ENCODE data around the gene PAAF1.
A peak's percentile ranks its signal among the peaks of the same experiment; 100 is the strongest.

The PAAF1 gene

DNA sequence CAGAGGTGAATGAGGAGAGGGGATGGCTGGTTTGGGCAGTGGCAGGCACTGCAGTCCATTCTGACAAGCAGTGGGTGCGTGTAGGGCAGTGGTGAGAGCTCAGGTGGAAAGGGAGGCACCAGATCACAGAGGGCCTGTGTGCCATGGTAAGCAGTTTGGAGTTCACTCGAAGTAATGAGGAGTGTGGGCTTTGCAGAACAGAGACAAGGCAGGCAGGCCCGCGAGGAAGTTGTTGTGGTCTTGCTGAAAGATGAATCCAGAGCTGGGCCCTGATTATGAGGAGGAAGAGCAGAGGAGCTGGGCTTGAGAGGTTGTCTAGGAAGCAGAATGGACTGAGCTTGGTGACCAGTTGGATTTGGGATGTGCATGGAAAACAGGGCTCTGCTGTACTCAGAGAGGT, 72.4 kb downstream of the PAAF1 start:
- no peak for DNase-seq

DNA sequence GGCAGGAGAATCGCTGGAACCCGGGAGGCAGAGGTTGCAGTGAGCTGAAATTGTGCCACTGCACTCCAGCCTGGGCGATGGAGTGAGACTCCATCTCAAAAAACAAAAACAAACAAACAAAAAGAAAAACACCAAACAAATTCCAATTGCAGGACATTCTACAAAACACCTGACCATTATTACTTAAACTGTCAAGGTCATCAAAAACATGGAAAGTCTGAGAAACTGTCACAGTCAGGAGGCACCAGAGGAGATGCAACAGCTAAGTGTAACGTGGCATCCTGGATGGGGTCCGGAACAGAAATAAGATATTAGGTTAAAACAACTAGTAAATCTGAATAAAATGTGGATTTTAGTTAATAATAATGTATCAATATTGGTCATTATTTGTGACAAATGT, 73.1 kb downstream of the PAAF1 start:
- DNase-seq, result no peak

DNA sequence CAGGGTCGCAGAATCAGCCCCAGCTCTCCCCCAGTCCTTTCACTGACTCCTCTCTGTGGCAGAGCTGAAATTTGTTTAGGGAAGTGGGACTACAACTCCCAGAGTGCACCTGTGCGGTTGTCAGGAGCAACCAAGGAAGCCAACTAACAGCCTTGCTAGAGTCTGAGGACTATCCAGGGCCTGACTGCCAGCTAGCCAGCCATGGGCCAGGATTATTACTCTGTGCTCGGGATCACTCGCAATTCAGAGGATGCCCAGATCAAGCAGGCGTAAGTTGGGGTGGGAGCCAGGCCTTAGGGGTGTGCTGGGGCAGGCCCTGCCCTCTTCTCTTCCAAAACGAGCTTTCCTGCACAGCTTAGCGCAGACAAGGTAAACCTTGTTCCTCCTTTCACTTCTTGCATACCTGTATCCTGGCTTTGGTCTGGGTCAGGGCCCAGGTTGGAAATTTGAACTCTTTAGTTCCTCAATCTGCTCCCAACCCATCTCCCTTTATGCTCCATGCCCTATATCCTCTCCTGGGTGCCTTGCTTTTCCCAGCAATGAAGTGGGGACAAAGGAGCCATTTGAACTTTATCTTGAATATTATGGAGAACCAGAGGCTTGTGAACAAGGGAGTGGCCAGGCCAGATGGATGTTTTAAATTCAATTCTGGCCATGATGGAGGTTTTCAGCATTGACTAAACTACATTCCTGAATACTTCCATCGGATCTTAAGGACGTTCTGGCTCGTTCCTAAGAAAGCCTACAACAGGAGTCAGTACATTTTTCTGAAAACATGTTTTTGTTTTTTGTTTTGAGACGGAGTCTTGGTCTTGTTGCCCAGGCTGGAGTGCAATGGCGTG, 74.3 kb downstream of the PAAF1 start, which contains the start of gene DNAJB13:
Gene DNAJB13, plus strand, starts transcription at position 158 of the 842 bp plus-strand sequence. Its CDS starts 44 bp downstream, at position 202.
- DNase-seq, result peak; percentile 38

DNA sequence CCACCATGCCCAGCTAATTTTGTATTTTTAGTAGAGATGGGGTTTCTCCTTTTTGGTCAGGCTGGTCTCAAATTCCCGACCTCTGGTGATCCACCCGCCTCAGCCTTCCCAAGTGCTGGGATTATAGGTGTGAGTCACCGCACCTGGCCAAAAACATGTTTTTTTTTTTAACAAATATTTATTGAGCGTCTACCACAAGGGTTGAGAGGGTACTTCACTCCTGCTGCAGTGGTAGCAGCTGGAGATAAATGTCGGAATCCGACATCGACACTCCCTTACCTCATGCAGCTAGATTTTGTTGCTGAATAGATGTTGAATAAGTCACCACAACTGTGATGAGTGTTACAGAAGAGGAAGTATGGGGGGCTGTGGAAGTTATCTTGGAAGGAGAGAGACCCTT, 75.0 kb downstream of the PAAF1 start:
- no peak for DNase-seq

DNA sequence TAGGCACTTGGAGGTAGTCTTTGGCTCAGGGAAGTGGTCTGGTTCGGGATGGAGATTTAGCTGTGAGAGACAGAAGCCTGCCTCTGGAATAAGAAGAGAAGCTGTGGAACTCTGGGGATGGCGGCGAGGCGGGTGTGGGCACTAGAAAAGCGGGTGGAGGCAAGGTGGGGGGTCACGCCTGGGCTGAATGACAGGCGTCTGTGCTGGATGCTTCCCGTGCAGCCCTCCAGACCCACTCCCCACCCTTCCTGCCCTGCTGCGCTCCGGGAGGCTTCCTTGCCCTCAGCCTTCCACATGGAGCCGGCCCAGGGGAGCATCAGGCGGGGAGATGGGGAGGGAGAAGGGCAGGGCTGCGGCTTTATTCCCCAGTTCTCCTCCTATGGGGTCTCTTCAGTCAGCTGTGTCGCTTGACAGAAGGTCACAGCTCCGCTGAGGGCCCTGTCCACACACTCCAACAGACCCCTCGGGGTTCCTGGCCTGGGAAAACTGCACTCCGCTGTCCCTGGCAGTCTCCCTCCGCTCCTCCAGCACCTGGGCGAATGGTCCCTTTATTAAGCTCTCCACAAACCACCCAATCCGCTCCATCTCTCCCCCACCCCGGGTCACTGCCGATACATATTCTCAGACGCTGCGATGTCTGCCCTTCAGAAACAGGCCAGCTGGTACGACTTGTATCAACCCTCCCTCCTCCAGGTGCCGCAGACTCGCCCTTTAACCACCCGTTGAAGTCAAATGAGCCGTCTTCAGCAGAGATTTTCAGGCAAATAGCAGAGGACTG, 80.3 kb downstream of the PAAF1 start:
- no peak for DNase-seq

DNA sequence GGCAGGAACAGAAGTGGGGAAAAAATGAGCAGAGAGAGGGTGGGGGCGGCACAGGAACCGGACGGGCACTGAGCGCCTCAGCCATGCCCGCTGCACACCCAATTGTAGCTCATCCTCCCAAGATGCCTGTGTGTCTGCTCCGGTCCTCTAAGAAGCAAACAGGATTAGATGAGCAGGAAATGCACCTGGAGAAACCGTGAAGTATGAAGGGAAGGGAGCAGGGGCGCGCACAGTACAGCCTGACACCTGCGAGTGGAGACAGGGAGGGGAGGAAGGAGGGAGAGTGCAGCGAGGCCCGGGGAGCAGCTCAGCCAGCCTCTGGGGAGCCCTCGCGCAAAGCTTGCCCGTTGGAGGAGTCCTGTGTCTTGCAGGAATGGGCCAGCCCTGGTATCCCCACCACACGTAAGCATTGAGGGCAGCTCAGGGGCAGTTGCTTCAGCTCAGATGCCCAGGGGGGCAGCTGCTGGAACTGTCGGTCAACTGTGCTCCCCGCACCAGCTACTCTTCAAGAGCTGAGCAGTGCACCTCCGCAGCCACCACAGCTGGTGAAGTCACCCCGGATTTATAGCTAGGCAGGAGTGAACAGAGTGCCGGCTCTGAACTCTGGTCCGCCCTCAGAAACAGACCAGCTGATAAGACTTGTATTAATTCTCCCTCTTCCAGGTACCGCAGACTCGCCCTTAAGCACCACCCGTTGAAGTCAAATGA, 81.0 kb downstream of the PAAF1 start:
- DNase-seq, result no peak

DNA sequence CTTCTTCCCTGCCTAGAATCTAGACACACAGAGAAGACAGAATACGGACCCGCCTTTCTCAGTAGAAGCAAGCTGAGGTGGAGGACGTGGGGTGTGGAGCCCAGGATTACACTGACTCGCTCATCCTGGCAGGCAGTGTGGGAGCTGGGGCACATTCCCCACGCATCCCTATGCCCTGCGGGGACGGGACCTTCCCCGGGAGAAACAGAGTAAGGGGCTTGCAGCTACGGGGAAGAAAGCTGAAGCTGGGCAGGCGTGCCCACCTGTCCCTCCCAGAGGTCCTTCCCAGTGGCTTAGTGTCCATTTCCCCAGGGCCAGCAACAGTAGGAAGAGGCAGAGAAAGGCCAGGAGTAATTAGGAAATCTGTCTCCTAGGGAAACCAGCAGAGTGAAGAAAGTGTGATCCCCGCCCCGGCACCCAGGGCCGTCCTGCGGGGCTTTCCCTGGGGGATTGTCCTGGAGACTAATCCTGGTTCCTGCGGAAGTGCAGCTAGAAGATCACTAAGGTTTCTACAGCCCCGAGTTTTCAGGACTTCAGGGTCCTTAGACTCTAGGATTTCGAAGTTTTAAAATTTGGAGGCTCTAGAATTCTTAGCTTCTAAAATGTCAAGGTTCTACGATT, 81.8 kb downstream of the PAAF1 start:
- DNase-seq, result no peak

DNA sequence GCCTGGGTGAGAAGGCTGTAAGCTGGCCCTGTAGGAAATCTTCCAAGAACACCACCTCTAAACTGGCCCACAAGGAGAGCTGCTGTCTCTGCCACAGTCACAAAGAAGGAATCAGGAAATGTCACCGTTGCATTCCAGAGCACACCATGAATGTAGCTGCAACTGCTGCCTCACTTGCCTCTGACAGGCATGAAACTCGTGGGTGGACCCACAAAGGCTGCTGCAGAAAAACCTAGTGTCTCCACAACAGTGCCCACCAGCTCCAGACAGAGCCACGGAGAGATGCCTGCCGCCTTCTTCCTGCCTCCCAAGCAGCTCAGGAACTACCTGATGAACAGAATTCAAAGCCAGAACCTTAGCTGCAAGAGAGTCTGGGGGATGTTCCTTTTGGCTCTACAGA, 84.5 kb downstream of the PAAF1 start:
- DNase-seq, result peak; percentile 50

DNA sequence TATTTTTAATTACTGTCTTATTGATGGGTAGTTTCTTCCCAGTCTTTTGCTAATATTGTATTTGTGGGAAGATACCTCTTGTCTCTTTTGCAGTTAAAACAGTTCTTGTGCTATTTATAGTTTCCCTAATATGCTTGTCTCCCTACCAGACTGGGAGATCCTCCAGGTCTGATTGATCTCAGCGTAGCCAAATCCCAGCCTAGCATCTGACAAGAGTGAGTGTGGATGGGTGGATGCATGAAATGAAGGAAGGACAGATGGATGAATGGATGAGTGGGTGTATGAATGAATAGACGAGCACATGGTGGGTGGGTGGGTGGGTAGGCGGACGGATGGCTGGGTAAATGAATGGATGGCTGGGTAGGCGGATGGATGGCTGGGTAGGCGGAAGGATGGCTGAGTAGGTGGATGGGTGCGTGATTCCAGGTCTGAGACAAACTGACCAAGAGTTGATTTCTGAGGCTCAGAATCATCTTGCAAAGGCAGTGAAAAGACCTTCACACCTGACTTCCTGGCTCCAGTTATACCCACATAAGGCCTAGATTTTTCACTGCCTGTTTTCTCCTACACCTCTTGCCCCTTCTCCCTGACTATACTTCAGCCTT, 85.4 kb downstream of the PAAF1 start:
- DNase-seq, result no peak

DNA sequence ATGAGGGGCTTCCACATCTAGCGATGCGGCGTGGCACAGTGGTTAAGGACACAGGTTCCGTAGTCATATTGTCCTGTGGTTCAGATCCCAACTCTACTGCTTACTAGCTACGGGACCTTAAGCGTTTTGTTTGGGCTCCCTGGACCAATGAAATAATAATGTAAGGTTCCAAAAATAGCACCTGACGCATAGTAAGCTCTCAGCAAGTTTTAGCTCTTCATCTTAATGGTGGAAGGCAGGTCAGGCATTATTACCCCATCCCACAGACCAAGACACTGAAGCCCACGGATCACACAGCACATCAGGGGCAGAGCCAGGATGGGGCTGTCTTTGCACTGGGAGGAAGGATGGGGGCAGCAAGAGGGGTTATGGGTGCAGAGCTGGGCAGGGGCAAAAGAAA, 87.1 kb downstream of the PAAF1 start:
- DNase-seq, result no peak

DNA sequence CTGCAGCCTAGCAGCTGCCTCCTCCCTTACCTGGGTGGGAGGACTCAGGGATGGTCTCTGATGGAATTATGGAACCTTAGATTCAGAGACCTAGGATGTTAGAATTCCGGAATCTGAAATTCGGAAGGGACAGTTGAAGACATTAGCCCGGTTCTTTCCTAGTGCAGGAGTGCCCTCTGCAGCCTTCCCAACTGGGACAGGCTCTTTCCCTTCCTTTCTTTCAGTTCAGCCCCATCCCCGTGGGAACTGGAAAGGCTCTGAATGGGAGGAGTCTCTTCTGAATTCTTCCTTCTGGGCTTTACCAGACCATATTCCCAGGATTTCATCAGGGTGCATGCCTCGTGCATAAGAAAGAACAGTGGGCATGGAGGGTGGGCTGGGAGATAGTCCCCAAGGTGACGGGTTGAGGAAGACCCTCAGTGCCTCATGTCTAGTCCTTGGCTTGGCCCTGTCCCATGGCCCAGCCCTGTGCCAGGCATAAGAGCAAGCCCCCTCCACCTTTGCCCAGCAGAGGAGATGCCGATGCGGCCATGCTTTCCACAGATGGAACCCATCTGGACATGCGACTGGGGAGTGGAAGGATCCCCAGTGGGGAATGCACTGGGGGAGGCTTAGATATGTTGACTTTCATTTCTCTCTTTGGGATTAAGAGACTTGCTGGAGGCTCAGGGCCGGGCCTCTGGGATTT, 88.4 kb downstream of the PAAF1 start:
- peak; percentile 62 for DNase-seq

DNA sequence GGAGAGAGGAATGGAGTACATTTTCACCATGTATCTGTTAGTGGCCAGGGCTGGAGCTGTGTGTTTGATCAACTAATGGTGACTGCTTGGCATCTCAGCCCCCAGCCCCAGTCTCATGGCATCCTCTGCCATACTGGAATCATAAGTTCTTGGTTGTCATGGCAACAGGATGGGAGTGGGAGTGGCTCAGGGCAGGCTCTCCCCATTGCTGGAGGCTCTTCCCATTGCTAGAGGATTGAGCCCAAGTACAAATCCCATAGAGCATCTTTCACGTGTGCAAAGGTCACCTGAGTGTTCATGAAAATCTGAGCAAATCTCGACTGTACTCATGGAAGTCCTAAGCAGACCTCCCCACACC, 88.9 kb downstream of the PAAF1 start:
- DNase-seq, result no peak

DNA sequence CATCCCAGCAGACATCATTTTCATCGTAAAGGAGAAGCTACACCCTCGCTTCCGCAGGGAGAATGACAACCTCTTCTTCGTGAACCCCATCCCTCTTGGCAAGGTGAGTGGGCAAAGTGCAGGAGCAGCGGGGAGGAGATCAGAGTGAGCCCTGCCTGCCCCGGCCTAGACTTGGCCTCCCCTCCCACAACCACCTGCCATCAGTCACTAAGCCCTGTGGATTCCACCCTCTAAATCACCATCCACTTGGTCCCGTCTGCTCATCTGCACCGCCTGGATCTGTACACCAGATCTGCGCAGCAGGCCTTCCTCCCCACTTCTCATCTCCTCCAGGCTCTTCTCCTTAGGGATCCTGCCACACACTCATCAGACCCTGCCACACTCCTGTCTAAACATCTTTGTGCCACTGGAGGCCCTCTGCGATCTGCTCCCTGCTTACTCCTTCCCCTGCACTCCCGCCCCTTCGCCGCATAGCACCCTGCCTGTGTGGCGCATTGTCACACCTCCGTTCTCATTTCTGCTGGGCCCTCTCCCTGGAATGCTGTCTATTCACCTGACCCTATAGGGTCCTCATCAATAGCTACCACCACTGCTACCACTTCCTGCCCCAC, 91.7 kb downstream of the PAAF1 start:
- no peak for DNase-seq

DNA sequence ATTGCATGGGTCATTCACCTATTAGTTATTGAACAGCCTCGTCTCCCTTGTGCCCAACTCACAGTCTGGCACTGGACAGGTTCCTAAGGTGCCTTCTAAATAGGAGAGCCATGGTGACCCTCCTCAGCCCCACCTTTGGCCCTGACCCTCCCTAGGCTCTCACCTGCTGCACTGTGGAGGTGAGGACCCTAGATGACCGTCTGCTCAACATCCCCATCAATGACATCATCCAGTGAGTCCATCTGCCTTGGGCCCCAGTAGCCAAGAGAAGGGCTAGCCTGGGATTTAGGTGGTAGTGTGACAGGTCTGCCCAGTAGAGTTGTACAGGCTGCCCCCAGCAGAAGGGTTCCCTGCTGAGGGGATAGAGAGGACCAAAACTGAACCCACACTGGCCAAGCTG, 92.3 kb downstream of the PAAF1 start:
- no peak for DNase-seq

DNA sequence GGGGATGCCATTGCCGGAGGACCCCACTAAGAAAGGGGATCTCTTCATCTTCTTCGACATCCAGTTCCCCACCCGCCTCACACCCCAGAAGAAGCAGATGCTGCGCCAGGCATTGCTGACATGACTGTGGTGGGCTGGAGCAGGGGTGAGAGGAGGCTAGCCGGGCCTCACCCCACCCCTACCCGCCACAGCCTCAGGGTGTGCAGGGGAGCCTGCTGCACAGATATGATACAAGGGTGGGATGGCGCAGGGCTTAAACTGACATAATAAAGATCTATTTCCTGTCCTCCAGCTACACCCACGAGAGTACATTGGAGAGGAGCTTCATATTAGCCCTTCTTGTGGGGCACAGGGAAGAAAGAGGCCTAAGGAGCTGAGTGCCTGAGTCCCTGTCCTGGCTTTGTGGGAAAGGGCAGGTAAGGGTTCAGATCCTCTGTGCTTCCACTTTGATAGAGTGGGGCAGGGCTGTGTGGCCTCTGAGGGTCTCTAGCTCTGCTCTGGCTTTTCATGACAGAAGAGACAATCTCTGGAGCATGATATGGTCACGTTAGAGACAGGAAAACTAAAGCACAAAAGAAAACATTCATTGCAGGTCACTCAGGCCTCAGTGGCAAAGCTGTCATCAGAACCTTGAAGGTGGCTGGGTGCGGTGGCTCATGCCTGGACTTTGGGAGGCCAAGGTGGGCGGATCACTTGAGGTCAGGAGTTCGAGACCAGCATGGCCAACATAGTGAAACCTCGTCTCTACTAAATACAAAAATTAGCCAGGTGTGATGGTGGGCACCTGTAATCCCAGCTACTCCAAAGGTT, 93.4 kb downstream of the PAAF1 start:
- DNase-seq, result no peak

DNA sequence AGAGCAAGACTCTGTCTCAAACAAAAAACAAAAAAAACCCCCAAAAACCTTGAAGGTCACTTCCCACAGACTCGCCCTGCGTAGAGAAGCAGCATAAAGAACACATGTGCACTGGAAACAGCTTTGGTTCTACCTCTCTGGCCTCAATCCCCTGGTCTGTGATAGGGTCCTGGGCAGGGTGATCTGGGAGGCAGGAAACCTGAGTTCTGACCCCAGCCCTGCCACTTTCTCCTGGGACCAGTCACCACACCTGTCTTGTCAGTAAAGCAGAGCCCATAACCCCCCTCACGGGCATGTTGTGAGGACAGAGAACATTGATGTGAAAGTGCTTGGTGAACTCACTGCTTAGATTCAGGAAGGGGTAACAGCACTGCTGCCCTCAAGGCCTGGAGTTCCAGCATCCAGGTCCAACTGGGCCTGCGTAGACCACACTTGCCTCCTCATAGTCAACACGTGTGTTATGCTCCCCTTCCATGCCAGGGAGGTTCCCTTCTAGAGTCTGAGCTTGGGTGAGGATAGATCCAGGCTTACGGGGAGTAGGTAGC, 94.4 kb downstream of the PAAF1 start:
- DNase-seq, result no peak

DNA sequence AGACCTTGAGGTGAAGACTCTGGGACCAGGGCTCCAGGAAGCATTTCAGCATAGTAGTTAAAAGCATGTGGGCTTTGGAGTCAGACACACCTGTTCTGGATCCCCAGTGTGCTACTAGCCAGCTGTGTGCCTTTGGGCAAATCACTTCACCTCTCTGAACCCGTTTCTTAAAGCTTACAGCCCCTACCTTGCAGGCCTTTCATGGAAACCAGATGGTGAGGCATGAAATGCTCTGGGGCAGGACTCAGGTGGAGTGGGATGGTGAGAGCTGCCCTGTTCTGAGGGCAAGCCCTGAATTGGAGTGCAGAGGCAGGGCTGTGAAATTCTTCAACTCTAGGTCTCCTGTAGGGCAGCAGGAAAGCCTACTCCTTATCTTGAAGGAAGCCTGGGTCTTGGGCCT, 95.4 kb downstream of the PAAF1 start:
- DNase-seq, result no peak

DNA sequence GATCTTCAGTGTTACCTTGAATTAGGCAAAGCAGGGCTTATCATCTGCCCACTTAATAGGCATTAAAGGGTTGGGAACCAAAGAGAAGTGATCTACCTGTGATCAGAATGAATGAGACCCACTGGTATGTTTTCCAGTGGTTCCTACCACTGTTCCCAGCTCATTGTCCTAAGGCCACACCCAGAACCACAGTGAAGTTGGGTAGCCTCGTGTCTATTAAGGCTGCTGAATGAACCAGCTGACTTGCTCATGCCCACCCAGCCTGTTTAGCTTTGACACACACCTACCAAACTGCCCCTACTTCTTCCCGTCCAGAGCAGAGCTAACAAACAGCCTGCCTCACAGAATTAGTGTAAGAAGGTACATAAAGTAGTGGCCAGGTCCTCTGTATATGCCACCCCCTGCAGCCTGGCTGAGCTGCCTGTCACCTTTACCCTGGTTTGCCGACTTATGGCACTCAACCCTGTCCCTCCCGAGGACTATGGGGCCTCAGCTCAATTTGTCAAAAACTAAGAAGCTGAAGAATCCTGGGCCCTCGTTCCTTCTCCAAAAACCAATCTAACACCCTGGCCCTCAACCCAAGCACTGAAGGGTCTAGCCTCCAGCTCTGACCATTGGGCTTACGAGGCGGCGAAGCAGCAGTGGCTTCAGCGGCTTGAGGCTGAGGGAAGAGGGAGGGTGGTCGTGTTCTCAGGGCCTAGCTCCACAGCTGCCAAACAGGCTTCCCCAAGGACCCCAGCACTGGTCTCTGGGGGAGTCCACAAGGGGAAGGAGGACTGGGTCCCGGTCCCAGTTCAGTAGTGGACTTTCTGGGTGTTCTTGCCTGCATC, 96.0 kb downstream of the PAAF1 start:
- no peak for DNase-seq
